ENCODE data around the gene VAX1. TPM values are rescaled to one million over a fixed set of nuclear protein-coding genes. Genes with fewer than 3 reads are reported as not detected.

The VAX1 gene
- total RNA-seq, 2 experiments from 2014 or later = not detected

DNA sequence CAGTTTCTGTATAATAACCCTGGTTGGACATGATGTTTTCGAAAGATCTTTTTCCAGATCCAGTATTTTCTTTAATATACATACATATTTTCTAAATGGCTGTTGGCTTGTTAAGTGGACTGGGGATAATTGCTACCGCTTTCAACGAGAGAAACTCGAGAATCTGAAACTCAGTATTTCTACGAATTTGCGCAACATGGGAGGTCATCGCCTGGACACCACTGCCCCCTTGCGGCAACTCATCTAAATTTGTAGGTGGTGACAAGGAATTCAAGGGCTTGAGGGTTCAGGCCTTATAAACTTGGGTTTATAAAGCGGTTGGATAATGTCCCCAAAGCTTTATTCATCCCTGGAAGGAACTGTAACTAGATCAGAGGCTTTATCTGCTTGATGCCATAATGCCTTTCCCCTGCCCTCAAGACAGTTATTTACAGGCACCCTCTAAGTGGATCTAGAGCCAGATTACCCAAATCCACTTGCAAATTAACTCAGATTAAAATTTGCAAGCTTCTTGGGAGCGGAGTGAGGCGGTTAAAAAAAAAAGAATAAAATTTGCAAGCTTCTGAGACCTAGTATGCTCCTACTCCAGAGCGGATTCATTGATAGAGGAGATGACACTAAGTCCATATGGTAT lies 37.9 kb upstream of the VAX1 start:
- no peaks in the 10 kb centered on the region for H3K9me3 ChIP-seq (ENCODE audit: control insufficient read depth in 1 of 2, insufficient read depth in 1 of 2, low read length in 2 of 2)
- no peak overlapping the region for H3K27ac ChIP-seq (ENCODE audit: low read depth in 1 of 2, low read length in 2 of 2)
- no peaks in the 10 kb centered on the region for H3K36me3 ChIP-seq (ENCODE audit: insufficient read depth, low read length)
- Mint-ChIP-seq H3K27me3 (peaks cover 46% of the 10 kb centered on the region), H3K9me3 (no peaks in the 10 kb centered on the region), H3K27ac (no peak overlapping the region), H3K4me3 (peak overlapping the region; percentile 91), H3K4me1 (ENCODE audit: low read depth) (peaks cover 16% of the 10 kb centered on the region), H3K36me3 (ENCODE audit: low read depth) (no peaks in the 10 kb centered on the region)
- intact Hi-C loops (cut with DNase I, micrococcal nuclease) = loop anchor here (1.0 kb wide), 3 partner anchors 379 to 494 kb away; no protein-coding TSS in a partner anchor
- TF ChIP-seq, protein P1, sequence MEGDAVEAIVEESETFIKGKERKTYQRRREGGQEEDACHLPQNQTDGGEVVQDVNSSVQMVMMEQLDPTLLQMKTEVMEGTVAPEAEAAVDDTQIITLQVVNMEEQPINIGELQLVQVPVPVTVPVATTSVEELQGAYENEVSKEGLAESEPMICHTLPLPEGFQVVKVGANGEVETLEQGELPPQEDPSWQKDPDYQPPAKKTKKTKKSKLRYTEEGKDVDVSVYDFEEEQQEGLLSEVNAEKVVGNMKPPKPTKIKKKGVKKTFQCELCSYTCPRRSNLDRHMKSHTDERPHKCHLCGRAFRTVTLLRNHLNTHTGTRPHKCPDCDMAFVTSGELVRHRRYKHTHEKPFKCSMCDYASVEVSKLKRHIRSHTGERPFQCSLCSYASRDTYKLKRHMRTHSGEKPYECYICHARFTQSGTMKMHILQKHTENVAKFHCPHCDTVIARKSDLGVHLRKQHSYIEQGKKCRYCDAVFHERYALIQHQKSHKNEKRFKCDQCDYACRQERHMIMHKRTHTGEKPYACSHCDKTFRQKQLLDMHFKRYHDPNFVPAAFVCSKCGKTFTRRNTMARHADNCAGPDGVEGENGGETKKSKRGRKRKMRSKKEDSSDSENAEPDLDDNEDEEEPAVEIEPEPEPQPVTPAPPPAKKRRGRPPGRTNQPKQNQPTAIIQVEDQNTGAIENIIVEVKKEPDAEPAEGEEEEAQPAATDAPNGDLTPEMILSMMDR (IDR thresholded peaks at IDR 0.05) = peak; percentile 71
- DNase-seq = peak; percentile 60 to 86 (median 68)
- peak; percentile 50 for ATAC-seq (ENCODE audit: poor library complexity)
- CTCF ChIA-PET = interaction anchor here (0.7 to 2.5 kb wide), 5 partner anchors 31 to 494 kb away, joined by 3 to 27 read pairs (median 10); no protein-coding TSS in a partner anchor
- H3K4me1 ChIP-seq (ENCODE audit: insufficient read depth, low read length) = peaks cover 17% of the 10 kb centered on the region
- POLR2A ChIA-PET = interaction anchor here (0.8 to 1.9 kb wide), 2 partner anchors 379 kb away, joined by 3 to 10 read pairs; no protein-coding TSS in a partner anchor
- H3K4me3 ChIP-seq (ENCODE audit: low read length) = peak overlapping the region; percentile 74
- peaks cover 11 to 19% of the 10 kb centered on the region in 2 experiments for H3K27me3 ChIP-seq (ENCODE audit: control insufficient read depth in 1 of 2, insufficient read depth in 2 of 2, low read length in 2 of 2)

GRCh38 chr10:117175215-117175900 lies 37.3 kb upstream of the VAX1 start:
- intact Hi-C loops (cut with DNase I, micrococcal nuclease) = loop anchor here in 1 of 2 experiments (1.0 kb wide), 2 partner anchors 379 to 493 kb away; no protein-coding TSS in a partner anchor
- ChIA-PET POLR2A (interaction anchor here (1.1 to 1.9 kb wide), 3 partner anchors 9 to 387 kb away, joined by 4 to 10 read pairs (median 7); no protein-coding TSS in a partner anchor), CTCF (interaction anchor here (0.7 to 2.5 kb wide), 15 partner anchors 9 to 493 kb away, joined by 3 to 27 read pairs (median 4); no protein-coding TSS in a partner anchor)
- Histone ChIP-seq H3K27ac (ENCODE audit: low read depth in 1 of 2, low read length in 2 of 2) (no peak overlapping the region), H3K27me3 (ENCODE audit: control insufficient read depth in 1 of 2, insufficient read depth in 2 of 2, low read length in 2 of 2) (peaks cover 16 to 24% of the 10 kb centered on the region in 2 experiments), H3K9me3 (ENCODE audit: control insufficient read depth in 1 of 2, insufficient read depth in 1 of 2, low read length in 2 of 2) (no peaks in the 10 kb centered on the region), H3K36me3 (ENCODE audit: insufficient read depth, low read length) (no peaks in the 10 kb centered on the region), H3K4me3 (ENCODE audit: low read length) (peak overlapping the region; percentile 74), H3K4me1 (ENCODE audit: insufficient read depth, low read length) (peaks cover 17% of the 10 kb centered on the region)
- peak overlapping the region; percentile 91 for H3K4me3 Mint-ChIP-seq
- H3K36me3 Mint-ChIP-seq (ENCODE audit: low read depth) = no peaks in the 10 kb centered on the region
- peaks cover 16% of the 10 kb centered on the region for H3K4me1 Mint-ChIP-seq (ENCODE audit: low read depth)
- peaks cover 47% of the 10 kb centered on the region for H3K27me3 Mint-ChIP-seq
- peak in 10 of 14 experiments; percentile 3 to 47 (median 15) for DNase-seq
- TF ChIP-seq, protein P1 (IDR thresholded peaks at IDR 0.05) = peak; percentile 28
- H3K27ac Mint-ChIP-seq = peak overlapping the region; percentile 40
- H3K9me3 Mint-ChIP-seq = no peaks in the 10 kb centered on the region
- ATAC-seq (ENCODE audit: poor library complexity) = peak; percentile 55

GRCh38 chr10:117174439-117175214 lies 36.6 kb upstream of the VAX1 start:
- TF ChIP-seq, protein P1 (IDR thresholded peaks at IDR 0.05) = peak; percentile 80
- H3K4me1 Mint-ChIP-seq (ENCODE audit: low read depth) = peaks cover 16% of the 10 kb centered on the region

More at GRCh38 chr10:117174439-117175214, 36.6 kb upstream of the VAX1 start:
- intact Hi-C loops (cut with DNase I, micrococcal nuclease) = loop anchor here in 1 of 2 experiments (1.0 to 5.0 kb wide), 3 partner anchors 378 to 492 kb away; partner anchors contain the start of gene HSPA12A
- Histone ChIP-seq H3K27ac (ENCODE audit: low read depth in 1 of 2, low read length in 2 of 2) (no peak overlapping the region), H3K4me1 (ENCODE audit: insufficient read depth, low read length) (peaks cover 17% of the 10 kb centered on the region), H3K36me3 (ENCODE audit: insufficient read depth, low read length) (no peaks in the 10 kb centered on the region), H3K27me3 (ENCODE audit: control insufficient read depth in 1 of 2, insufficient read depth in 2 of 2, low read length in 2 of 2) (peaks cover 17 to 32% of the 10 kb centered on the region in 2 experiments), H3K4me3 (ENCODE audit: low read length) (peak overlapping the region; percentile 74), H3K9me3 (ENCODE audit: control insufficient read depth in 1 of 2, insufficient read depth in 1 of 2, low read length in 2 of 2) (no peaks in the 10 kb centered on the region)
- H3K9me3 Mint-ChIP-seq = no peaks in the 10 kb centered on the region
- ChIA-PET POLR2A (interaction anchor here (0.8 to 1.9 kb wide), 4 partner anchors 8 to 386 kb away, joined by 4 to 10 read pairs (median 6); no protein-coding TSS in a partner anchor), CTCF (interaction anchor here (1.0 to 2.5 kb wide), 14 partner anchors 8 to 492 kb away, joined by 3 to 27 read pairs (median 4); no protein-coding TSS in a partner anchor)
- ATAC-seq (ENCODE audit: poor library complexity) (peak; percentile 83), DNase-seq (peak; percentile 66 to 89 (median 79))
- peaks cover 49% of the 10 kb centered on the region for H3K27me3 Mint-ChIP-seq
- no peaks in the 10 kb centered on the region for H3K36me3 Mint-ChIP-seq (ENCODE audit: low read depth)
- H3K27ac Mint-ChIP-seq = peak overlapping the region; percentile 40
- peak overlapping the region; percentile 91 for H3K4me3 Mint-ChIP-seq
